OCI-LY1 (cell line): ENCODE results near the gene KRT2.

Experiments
- CTCF ChIP-seq: fragments of 200-600 bp; sonication (generic), shearing (Covaris generic); IDR thresholded peaks from 2 replicates; pipeline ENCODE4 v1.5.1; 2017; ENCODE audit warnings: mild to moderate bottlenecking, antibody characterized with exemption, low read length, moderate library complexity, mixed read lengths
- EZH2 ChIP-seq: fragments of 200-600 bp; sonication (generic), shearing (Covaris generic); IDR thresholded peaks from 2 replicates; pipeline ENCODE4 v1.8.0; 2017; ENCODE audit warnings: borderline replicate concordance, mixed run types, mild to moderate bottlenecking, antibody characterized with exemption, low read length, moderate library complexity, mixed read lengths

- no peak for TF ChIP-seq CTCF
- no peak for TF ChIP-seq EZH2
Observed at GRCh38 chr12:52615912-52616311, 36.1 kb downstream of the KRT2 start.
